Activated CD8-positive, alpha-beta memory T cell treated with anti-CD3 and anti-CD28 coated beads for 4 hours (primary cell): ENCODE data around the gene KRTAP12-3.
"Not testable (repeated sequence)": the region's sequence is repeated elsewhere in the genome, so short reads cannot be mapped to it uniquely, and the experiment has no call there.

Source experiments
- DNase-seq, 2 donors: peaks; one replicate each; pipeline ENCODE4 v3.0.0-alpha.2; 2020; ENCODE audit warnings: low read depth in 2 of 2

KRTAP12-3 gene

DNA sequence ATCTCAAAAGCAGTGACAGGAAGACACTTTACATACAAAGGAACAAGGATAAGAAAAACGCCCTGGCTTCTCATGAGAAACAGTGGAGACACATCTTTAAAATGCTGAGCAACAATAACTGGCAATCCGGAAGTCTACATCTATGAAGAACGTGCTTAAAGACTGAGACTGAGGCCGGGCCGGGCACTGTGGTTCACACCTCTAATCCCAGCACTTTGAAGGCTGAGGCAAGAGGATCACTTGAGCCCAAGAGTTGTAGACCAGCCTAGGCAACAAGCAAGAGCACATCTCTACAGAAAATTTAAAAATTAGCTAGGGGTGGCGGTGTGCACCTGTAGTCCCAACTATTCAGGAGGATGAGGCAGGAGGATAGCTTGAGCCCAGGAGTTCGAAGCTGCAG is 26.3 kb downstream of the KRTAP12-3 start:
- no peak for DNase-seq

DNA sequence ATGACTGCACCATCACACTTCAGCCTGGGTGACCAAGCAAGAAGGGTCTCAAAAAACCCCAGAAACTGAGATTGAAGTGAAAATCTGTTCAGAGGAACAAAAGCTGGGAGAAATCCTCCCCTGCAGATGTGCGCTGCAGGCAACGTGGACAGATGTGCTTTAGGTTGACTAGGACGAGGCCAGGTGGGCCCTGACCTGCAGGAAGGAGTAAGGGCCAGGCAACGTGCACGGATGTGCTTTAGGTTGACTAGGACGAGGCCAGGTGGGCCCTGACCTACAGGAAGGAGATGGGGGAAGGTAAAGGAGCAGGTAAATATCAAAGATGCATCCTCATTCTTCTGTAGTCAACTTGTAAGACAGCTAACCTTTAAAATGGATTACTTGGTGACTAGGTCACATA is 26.8 kb downstream of the KRTAP12-3 start:
- no peak for DNase-seq

DNA sequence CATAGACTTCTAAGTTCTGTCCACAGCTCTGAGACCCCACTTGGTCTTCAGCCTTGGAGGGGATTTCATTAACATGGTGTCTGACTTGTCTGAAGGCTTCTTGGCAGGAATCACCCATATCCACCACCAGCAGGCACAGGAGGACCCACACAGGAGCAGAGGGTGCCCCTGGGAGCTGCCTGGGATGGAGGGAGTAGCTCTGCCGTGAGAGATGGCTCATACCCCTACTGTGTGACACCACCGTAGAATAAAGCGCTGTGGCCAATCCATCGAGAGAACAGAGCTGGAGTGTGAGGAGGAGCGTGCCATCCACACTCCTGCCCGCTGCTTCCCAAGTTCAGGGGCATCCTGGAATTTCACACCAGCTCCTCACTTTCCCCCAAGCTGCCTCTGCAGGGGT is 27.3 kb downstream of the KRTAP12-3 start:
- DNase-seq: not testable (repeated sequence)

DNA sequence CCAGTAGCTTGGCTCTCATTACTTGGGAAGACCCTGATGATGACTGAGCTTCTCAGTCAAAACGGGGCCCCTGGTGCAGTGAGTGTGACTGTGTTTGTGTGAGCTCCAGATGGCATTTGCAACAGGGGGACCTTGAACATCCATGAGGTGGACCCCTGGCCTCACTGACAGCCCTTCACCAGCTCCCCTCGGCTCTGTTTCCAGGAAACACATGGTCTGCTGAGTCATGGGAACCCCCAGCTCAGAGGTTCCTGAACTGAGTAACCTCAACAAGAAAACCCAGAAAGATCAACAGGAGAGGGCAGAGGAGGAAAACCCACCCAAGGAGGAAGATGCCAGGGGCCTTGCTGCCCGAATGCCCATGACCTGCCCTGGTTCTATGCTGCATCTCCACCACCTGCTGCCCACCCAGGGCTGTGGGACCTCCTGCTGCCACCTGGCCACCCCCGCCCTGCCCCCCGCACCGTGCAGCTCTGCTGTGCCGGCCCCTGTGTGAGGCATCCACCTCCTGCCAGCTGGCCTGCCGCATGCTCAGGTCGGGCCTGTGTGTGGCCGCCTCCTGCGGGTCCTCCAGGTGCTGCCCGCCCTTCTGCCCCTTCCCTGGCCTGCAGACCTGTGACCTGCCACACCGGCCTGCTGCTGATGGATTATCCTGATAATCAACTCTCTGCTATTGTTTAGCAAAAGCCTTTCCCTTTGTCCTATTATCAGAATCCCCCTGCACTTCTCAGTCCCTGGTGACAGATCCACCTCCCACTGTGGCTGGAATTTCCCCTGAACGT is 28.5 kb downstream of the KRTAP12-3 start:
- no peak for DNase-seq

DNA sequence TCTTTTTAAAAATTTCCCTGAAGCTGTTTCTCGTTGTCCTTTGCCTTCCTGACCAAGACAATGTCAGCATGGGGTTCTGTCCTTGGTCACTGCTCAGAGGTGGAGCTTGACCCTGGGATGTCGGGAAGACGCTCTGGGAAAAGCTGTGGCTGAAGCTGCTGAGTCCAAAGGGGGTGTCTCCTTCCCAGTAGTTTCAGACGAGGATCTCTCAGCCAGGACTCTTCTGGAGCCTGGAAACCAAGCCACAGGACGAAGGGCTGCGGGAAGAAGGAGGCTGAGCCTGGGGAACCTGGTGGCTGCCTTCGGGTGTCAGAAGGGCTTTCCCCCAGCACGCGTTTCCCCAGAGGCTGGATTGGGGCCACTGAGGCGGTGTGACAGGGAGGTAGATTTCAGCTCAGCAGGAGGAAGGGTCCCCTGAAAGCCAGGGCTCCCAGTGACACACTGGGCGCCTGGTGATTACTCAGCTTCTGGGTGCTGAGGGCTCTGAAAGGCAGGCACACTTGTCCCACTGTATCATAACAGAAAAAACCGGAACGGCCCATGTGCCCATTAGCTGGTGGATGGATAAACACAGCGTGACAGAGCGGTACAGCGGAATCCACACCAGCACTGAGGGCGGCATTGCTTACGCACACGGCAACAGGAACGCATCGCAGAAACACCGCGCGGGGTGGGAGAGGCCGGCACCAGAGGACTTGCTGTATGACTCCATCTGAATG is 29.3 kb downstream of the KRTAP12-3 start:
- DNase-seq: no peak

DNA sequence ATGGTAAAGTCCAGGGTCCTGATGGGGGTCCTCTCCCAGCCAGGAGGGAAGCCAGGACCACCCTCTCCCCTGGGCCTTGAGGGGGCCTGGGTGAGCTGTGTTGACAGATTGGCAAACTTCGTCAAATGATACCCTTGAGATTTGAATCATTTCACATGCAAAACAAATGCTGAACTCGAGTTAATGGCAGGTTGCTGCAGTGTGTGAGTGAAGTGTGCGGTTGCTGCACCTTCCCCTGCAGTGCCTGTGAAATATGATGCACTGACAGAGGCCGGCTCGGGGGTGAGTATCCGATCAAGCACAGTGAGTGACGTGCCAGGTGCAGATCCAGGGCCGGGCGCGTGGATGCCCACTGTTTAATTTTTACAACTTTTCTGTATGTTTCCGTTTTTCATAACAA is 29.9 kb downstream of the KRTAP12-3 start:
- DNase-seq: no peak

DNA sequence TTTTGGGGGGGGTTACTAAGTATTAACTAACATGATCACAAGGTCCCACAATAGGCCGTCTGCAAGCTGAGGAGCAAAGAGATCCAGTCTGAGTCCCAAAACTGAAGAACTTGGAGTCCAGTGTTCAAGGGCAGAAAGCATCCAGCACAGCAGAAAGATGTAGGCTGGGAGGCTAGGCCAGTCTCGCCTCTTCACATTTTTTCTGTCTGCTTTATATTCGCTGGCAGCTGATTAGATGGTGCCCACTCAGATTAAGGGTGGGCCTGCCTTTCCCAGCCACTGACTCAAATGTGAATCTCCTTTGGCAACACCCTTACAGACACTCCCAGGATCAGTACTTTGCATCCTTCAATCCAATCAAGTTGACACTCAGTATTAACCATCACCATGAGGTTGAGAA is 32.0 kb downstream of the KRTAP12-3 start:
- not testable (repeated sequence) for DNase-seq

DNA sequence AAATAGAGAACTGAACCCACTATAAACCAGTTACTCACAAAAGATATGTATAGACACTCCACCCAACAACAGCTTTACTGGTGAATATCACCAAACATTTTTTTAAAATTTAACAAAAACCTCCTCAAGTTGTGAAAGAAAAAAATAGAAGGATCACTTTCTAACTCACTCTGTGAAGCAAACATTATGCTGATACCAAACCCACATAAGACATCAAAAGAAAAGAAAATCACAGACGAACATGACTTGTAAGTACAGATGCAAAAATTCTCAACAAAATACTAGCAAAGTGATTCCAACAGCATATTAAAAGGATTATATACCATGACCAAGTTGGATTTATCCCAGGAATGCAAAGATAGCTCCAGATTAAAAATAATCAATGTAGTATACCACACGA is 34.0 kb downstream of the KRTAP12-3 start:
- DNase-seq: no peak

DNA sequence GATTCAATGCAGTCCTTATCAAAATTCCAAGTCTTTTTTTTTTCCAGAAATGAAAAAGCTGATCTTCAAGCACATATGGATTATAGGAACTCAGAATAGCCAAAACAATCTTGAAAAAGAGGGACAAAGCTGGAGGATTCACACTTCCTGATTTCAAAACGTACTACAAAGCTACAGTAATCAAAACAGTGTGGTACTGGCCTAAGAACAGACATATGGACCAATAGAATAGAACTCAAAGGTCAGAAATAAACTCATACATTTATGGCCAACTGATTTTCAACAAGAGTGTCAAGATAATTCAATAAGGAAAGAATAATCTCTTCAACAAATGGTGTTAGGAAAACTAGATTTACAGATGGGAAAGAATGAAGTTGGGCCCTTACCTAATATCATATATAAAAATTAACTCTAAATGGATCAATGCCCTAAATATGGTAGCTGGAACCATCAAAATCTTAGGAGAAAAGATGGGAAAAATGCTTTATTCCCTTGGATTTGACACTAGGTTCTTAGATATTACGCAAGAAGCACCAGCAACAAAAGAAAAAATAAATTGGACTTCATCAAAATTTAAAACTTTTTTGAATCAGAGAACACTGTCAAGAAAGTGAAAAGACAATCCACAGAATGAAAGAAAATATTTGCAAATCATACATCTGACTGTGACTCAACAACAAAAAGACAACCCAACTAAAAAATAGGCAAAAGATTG is 35.2 kb downstream of the KRTAP12-3 start:
- DNase-seq: no peak

DNA sequence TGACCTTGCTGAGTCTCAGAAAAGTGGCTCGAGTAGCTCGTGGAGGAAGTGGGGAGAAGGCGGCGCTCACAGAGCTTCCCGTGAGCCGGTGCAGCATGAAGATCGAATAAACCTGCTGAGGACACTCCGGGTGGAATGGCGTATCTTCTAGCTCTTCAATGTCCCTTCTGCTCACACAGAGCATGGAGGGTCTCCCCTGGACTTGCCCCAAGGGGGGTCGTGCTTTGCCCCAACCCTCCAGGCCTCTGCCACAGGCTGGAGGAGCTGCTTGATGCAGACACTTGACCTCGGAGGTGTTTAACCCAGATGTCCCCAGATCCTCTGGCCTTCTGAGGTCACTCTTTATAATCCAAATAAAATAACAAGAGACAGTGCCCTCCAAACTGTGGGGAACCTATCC is 37.0 kb downstream of the KRTAP12-3 start:
- DNase-seq: no peak

DNA sequence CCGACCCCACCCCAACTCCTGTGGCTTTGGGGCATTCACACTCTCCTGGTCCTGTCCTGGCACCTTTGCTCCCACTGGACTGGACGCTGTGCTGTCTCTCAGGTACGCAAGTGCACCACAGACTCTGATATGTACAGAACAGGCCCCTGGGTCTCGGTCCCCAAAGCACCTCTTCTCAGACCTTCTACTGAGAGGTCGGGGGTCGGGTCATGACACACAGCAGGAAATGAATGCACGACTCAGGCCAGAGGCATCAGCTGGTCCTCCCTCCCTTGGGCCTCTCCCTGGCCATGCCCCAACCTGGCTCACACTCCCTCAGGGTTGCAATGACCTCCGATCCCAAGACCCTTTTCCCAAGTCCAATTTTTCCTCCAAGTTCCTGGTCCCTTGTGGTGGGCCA is 37.5 kb downstream of the KRTAP12-3 start:
- DNase-seq: no peak

DNA sequence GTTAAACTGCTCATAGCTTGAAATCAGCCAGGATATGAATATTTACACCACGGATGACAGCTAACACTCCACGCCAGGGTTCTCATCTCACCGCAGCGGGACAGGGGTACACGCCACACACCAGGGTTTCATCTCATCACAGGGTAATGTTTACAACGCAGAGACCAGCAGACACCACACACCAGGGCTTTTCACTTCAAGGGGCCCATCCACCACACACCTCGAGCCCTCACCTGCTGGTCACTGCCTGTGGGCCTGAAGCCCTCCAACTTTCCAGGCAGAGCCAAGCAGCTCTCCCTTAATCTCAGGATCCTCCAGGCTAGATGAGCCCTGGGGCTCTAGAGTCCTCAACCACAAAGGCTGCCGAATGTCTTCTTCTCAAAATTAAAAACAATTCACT is 37.9 kb downstream of the KRTAP12-3 start:
- no peak for DNase-seq

DNA sequence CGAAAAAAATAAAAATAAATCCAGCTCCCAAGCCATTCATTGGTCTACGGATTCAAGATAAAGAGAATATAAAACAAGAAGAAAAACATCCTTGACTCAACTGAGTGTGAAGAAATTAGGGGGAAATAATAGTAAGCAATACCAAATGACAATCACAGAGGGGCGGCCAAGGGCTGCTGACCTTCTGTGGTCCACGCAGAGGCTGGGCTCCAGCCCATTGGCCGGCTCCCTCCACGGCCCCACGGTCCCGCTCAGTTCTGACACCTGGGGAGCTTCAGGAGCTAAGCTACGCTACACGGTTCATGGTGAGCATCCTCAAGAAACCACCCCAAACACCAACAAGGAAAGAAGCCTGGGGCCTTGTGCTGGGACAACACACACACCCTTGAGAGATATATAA is 38.8 kb downstream of the KRTAP12-3 start:
- no peak for DNase-seq

DNA sequence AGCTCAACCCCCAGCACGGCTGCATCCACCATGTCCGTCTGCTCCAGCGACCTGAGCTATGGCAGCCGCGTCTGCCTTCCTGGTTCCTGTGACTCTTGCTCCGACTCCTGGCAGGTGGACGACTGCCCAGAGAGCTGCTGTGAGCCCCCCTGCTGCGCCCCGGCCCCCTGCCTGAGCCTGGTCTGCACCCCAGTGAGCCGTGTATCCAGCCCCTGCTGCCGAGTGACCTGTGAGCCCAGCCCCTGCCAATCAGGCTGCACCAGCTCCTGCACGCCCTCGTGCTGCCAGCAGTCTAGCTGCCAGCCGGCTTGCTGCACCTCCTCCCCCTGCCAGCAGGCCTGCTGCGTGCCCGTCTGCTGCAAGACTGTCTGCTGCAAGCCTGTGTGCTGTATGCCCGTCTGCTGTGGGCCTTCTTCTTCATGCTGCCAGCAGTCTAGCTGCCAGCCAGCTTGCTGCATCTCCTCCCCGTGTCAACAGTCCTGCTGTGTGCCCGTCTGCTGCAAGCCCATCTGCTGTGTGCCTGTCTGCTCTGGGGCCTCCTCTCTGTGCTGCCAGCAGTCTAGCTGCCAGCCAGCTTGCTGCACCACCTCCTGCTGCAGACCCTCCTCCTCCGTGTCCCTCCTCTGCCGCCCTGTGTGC is 39.6 kb downstream of the KRTAP12-3 start, which contains the start of gene KRTAP10-12:
TSS of gene KRTAP10-12 (plus strand) at position 1 of the 639 bp plus-strand sequence. CDS start at position 31, 30 bp downstream.
- not testable (repeated sequence) for DNase-seq

DNA sequence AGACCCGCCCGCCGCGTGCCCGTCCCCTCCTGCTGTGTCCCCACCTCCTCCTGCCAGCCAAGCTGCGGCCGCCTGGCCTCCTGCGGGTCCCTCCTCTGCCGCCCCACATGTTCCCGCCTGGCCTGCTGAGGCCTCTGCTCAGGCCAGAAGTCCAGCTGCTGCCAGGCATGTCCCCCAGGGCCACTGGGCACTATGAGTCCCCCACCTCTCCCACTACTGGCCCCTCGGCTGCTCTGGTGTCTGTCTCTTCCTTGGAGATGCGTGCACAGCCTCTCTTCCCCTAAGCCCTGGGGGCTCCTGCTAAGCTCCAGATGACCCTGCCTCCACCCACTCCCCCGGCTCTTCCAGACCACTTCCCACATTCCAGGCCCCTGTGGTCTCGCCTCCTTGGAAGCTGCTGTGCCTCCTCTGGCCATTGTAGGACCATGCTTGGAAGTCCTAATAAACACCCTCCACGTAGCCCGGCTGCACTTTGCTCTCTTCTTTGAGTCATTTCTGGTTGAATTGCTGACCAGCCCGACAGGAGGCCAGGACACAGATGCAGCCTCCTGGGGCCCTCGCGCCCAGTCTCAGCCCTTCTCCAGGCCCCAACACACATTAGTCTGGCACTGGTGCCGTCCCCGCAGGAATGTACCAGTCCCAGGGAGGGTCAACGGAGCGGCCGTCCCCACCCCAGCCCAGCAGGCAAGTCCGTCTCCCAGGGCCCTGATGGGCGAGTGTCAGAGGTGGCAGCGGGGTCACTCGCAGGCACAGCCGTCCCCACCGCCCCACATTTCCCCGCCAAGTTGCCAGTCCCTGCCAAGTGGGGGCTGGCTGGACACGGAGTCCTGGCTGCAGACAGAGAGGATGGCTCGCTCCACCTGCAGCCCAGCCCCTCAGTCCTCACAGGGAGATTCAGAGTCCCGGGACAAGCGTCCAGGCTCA is 40.3 kb downstream of the KRTAP12-3 start:
- no peak for DNase-seq

DNA sequence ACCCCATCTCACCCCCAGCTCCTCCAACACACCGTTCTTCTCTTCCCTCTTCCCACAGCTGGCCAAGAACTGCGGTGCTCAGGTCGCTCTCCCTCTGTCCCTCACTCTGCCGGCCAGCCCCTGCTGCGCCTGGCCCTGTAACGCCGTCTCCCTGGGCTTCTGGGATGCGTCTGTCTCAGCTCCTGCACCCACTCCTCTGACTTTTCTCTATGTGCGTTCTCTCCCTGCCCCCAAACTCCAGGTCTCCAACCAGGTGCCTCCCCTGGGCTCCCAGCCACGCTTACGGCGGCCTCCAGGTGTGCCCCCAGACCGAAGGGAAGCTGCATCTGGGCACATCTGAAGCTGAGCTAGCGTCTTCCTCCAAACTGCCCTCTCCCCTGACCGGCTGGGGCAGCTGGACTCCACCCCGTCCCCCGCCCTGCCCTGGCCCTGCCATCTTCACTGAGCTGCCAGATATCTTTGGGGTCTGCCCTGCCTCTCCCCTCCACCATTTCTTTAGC is 41.8 kb downstream of the KRTAP12-3 start:
- DNase-seq: no peak

DNA sequence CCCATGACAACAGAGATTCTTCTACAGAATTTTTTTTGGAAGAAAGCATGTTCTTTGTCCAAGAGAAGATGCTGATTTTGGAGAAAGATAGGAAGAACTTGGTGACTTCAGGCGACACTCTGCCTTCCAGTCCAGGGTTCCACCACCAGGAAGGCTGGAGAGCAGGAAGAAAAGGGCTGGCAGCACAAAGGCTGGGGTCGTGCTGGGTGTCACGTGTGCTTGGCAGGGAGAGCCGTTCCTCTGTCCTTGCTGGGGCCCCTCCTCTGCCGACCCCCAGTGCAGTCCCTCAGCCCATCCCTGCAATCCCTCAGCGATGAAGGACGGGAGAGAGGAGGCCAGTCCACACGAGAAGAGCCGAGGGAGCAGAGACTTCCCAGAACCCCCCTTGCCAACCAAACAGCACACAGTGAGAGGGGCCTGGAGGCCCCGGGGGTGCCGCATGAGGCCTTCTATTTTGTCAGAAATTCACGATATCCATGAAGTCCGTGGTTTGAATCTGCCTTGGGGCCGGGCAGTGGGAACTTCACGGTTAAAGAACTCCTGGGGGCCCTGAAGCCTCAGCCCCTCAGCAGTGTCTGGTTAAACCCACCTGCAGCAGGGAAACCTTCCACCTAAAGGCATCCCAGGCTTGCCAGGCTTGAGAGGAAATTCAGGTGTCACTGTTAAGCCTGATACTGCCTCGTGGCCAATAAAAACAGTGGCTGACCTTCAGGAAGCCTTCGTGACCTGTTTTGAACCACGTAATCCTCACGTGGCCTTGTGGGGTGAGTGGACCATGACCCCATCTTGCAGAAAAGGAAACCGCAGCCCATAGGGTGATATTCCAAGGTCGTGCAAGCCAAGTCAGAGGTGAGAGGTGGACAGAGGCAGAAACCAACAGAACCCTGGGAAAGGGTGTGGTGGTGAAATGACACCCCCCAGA is 42.6 kb downstream of the KRTAP12-3 start:
- no peak for DNase-seq

DNA sequence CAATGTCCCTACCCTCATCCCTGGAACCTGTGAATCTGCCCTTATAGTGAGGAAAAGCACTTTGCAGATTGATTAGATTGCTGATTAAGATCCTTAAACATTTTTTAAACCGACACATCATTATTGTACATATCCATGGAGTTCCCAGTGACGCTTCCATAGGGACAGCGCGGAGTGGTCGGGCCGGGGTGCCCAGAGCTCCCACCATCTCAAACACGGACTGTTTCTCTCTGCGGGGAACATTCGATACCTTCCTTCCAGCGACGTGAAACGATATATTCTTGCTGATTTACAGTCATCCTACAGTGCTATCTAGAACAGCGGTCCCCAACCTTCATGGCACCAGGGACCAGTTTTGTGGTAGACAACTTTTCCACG is 43.3 kb downstream of the KRTAP12-3 start:
- no peak for DNase-seq

DNA sequence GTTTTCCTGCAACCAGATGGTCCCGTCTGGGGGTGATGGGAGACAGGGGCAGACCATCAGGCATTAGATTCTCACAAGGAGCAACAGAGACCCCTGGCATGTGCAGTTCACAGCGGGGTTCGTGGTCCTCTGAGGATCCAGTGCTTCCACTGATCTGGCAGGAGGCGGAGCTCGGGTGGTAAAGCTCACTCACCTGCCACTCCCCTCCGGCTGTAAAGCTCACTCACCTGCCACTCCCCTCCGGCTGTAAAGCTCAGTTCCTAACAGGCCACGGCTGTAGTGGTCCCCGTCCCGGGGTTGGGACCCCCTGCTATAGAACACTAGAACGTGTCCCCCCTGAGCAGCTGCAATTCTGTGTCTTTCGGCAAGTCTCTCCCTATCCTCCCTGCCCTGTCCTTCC is 43.8 kb downstream of the KRTAP12-3 start:
- no peak for DNase-seq
